ENCODE results near the gene CDH23.

GRCh38 chr10:71543608-71544170 lies 147.0 kb downstream of the CDH23 start:
- TF ChIP-seq CTCF (conservative IDR thresholded peaks at IDR 0.05) (no peak), EZH2 (IDR thresholded peaks at IDR 0.05; ENCODE audit: low read depth) (no peak)
